H9 (cell line): ENCODE data around the gene SLC2A8. TPM values are rescaled to one million over a fixed set of nuclear protein-coding genes. Genes with fewer than 3 reads are reported as not detected.

Experiments
- DNase-seq: peaks from one replicate; pipeline ENCODE4 v3.0.0-alpha.2; 2017
- H2AFZ ChIP-seq: one replicate; pipeline ENCODE4 v1.6.1; 2013; ENCODE audit warnings: mild to moderate bottlenecking, low read length, control low read depth, moderate library complexity
- H2AK5ac ChIP-seq: 2 replicates; pipeline ENCODE4 v1.6.1; 2013; ENCODE audit warnings: low read length, control low read depth, mixed read lengths; ENCODE audit not compliant: insufficient read length
- H2BK120ac ChIP-seq: one replicate; pipeline ENCODE4 v1.6.1; 2013; ENCODE audit warnings: low read depth, mild to moderate bottlenecking, low read length, control low read depth, inconsistent platforms; ENCODE audit not compliant: poor library complexity, severe bottlenecking
- H2BK12ac ChIP-seq: 2 replicates; pipeline ENCODE4 v1.6.1; 2013; ENCODE audit warnings: low read length, control low read depth, mixed read lengths, low read depth; ENCODE audit not compliant: insufficient read length
- H2BK15ac ChIP-seq: 2 replicates; pipeline ENCODE4 v1.6.1; 2013; ENCODE audit warnings: low read depth, low read length, control low read depth
- H2BK20ac ChIP-seq: one replicate; pipeline ENCODE4 v1.6.1; 2013; ENCODE audit warnings: low read depth, mild to moderate bottlenecking, low read length, control low read depth, inconsistent platforms; ENCODE audit not compliant: poor library complexity, severe bottlenecking
- H2BK5ac ChIP-seq: 2 replicates; pipeline ENCODE4 v1.6.1; 2013; ENCODE audit warnings: low read length, control low read depth, mixed read lengths; ENCODE audit not compliant: insufficient read length
- H3K14ac ChIP-seq: 2 replicates; pipeline ENCODE4 v1.6.1; 2013; ENCODE audit warnings: low read length, control low read depth; ENCODE audit not compliant: insufficient read depth
- H3K18ac ChIP-seq: 2 replicates; pipeline ENCODE4 v1.6.1; 2013; ENCODE audit warnings: low read depth, mild to moderate bottlenecking, mixed read lengths, low read length, control low read depth; ENCODE audit not compliant: insufficient read length
- H3K23ac ChIP-seq: 2 replicates; pipeline ENCODE4 v1.6.1; 2013; ENCODE audit warnings: low read length, control low read depth, mixed read lengths, low read depth; ENCODE audit not compliant: insufficient read length
- H3K23me2 ChIP-seq: 2 replicates; pipeline ENCODE4 v1.6.1; 2013; ENCODE audit warnings: low read depth, mild to moderate bottlenecking, mixed read lengths, low read length, control low read depth; ENCODE audit not compliant: insufficient read length, poor library complexity, severe bottlenecking
- H3K27ac ChIP-seq: 2 replicates; pipeline ENCODE4 v1.5.1; 2013; ENCODE audit warnings: low read length, control low read depth, mixed read lengths, low read depth; ENCODE audit not compliant: insufficient read length
- H3K27me3 ChIP-seq: 2 replicates; pipeline ENCODE4 v1.6.1; 2013; ENCODE audit warnings: low read length, control low read depth, inconsistent platforms; ENCODE audit not compliant: insufficient read depth
- H3K4ac ChIP-seq: 2 replicates; pipeline ENCODE4 v1.6.1; 2013; ENCODE audit warnings: low read depth, mild to moderate bottlenecking, control low read depth, inconsistent platforms, low read length, moderate library complexity
- H3K4me1 ChIP-seq: 2 replicates; pipeline ENCODE4 v1.6.1; 2013; ENCODE audit warnings: low read length, control low read depth, inconsistent platforms; ENCODE audit not compliant: insufficient read depth
- H3K4me2 ChIP-seq: 2 replicates; pipeline ENCODE4 v1.6.1; 2013; ENCODE audit warnings: low read length, control low read depth, mixed read lengths; ENCODE audit not compliant: insufficient read length, insufficient read depth
- H3K56ac ChIP-seq: 2 replicates; pipeline ENCODE4 v1.6.1; 2013; ENCODE audit warnings: low read depth, mild to moderate bottlenecking, mixed read lengths, low read length, control low read depth; ENCODE audit not compliant: insufficient read length
- H3K79me1 ChIP-seq: 2 replicates; pipeline ENCODE4 v1.6.1; 2013; ENCODE audit warnings: low read depth, mild to moderate bottlenecking, moderate library complexity, low read length, control low read depth, inconsistent platforms; ENCODE audit not compliant: insufficient read depth, poor library complexity, severe bottlenecking
- H3K79me2 ChIP-seq: 2 replicates; pipeline ENCODE4 v1.6.1; 2013; ENCODE audit warnings: low read length, control low read depth, inconsistent platforms; ENCODE audit not compliant: insufficient read depth
- H3K9ac ChIP-seq: 2 replicates; pipeline ENCODE4 v1.6.1; 2013; ENCODE audit warnings: low read length, control low read depth, mixed read lengths; ENCODE audit not compliant: insufficient read length; ENCODE audit errors: extremely low read depth
- H3K9me3 ChIP-seq: one replicate; pipeline ENCODE4 v1.6.1; 2013; ENCODE audit warnings: low read depth, low read length, inconsistent platforms; ENCODE audit not compliant: control insufficient read depth
- H3T11ph ChIP-seq: one replicate; pipeline ENCODE4 v1.6.1; 2013; ENCODE audit warnings: mild to moderate bottlenecking, low read length, control low read depth, inconsistent platforms
- H4K20me1 ChIP-seq: one replicate; pipeline ENCODE4 v1.6.1; 2013; ENCODE audit not compliant: control insufficient read depth, insufficient read length, insufficient read depth
- H4K5ac ChIP-seq: 2 replicates; pipeline ENCODE4 v1.6.1; 2013; ENCODE audit warnings: low read depth, mild to moderate bottlenecking, mixed read lengths, low read length, control low read depth; ENCODE audit not compliant: insufficient read length
- H4K8ac ChIP-seq: replicated peaks from 2 replicates; pipeline ENCODE4 v1.6.1; 2013; ENCODE audit warnings: low read length, control low read depth, mixed read lengths, low read depth; ENCODE audit not compliant: insufficient read length
- H4K91ac ChIP-seq: 2 replicates; pipeline ENCODE4 v1.6.1; 2013; ENCODE audit warnings: low read depth, mild to moderate bottlenecking, moderate library complexity, mixed read lengths, low read length, control low read depth; ENCODE audit not compliant: insufficient read length
- H3K27ac Mint-ChIP-seq, 3 experiments: 2 replicates in 2 of 3; 3 replicates in 1 of 3; pipeline ENCODE4 v1.8.0; 2020 to 2021; ENCODE audit warnings: mixed read lengths in 3 of 3, mild to moderate bottlenecking in 1 of 3, moderate library complexity in 1 of 3
- H3K27me3 Mint-ChIP-seq: 2 replicates; pipeline ENCODE4 v1.8.0; 2021; ENCODE audit warnings: low read depth, mild to moderate bottlenecking, moderate library complexity, mixed read lengths
- H3K36me3 Mint-ChIP-seq, 3 experiments: 2 replicates in 2 of 3; 3 replicates in 1 of 3; pipeline ENCODE4 v1.8.0; 2020 to 2021; ENCODE audit warnings: low read depth in 3 of 3, mixed read lengths in 3 of 3; ENCODE audit not compliant: insufficient read depth in 1 of 3
- H3K4me1 Mint-ChIP-seq, 2 experiments: 2 replicates each; pipeline ENCODE4 v1.8.0; 2020; ENCODE audit warnings: mixed read lengths in 2 of 2
- H3K4me3 Mint-ChIP-seq, 2 experiments: 2 replicates in 1 of 2; 3 replicates in 1 of 2; pipeline ENCODE4 v1.8.0; 2020 to 2021; ENCODE audit warnings: mild to moderate bottlenecking in 2 of 2, mixed read lengths in 2 of 2, moderate library complexity in 1 of 2
- H3K9me3 Mint-ChIP-seq, 2 experiments: 2 replicates in 1 of 2; 3 replicates in 1 of 2; pipeline ENCODE4 v1.8.0; 2020; ENCODE audit warnings: mild to moderate bottlenecking in 2 of 2, mixed read lengths in 2 of 2, moderate library complexity in 1 of 2
- WGBS: extraction: QIAGEN DNeasy Blood & Tissue Kit; methylation state at CpG from one replicate; pipeline ENCODE4 v1.1.7; 2013; ENCODE audit warnings: missing lambda C conversion rate, low lambda C conversion rate, mixed read lengths; ENCODE audit not compliant: insufficient read length; ENCODE audit errors: extremely low coverage; 5-methylcytosine and 5-hydroxymethylcytosine counted together
- total RNA-seq: library from RNA; stranded (reverse); gene quantifications from 2 replicates; pipeline ENCODE4 v1.2.1, GENCODE V29; 2021
- TF ChIP-seq, protein P1 (sequence below): fragments of 200-600 bp; sonication (generic); conservative IDR thresholded peaks from 3 replicates; pipeline ENCODE4 v1.8.0; 2021; ENCODE audit warnings: antibody characterized with exemption, mild to moderate bottlenecking

The SLC2A8 gene
- total RNA-seq, 1 experiment from 2014 or later: 38.3 TPM

DNA sequence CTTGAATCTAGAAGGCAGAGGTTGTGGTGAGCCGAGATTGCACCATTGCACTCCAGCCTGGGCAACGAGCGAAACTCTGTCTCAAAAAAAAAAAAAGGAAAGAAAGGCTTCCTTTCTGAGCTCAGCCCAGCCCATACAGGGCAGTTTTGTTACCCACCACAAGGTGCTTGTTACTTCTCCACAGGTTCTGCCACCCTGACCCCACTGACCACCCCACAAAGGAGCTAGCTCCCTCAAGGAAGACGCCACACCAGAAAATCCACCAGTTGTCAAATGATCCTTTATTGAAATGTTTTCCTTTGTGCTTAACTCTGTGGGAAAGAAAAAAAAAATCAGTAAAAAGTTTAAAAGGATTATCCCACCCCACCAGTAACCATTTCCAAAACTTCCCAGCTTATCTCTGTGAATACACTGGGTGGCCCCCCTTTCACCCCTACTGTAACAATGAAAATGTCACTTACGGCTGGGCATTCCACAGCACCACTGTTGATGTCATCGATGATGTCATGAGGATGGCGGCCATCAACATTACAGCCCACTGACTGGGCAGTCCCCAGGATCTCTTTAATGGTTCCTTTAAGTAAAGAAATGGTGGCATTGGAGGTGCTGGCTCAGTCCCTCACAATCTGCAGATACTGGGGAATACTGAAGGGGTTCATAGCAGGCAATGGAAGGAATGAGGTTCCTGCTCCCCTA, 50.6 kb downstream of the SLC2A8 start:
- WGBS: no CpG with 5 or more reads among the region's 7 CpGs
- Histone ChIP-seq H3K4me2 (peak overlapping the region; percentile 93), H3K14ac (no peak overlapping the region), H2BK5ac (no peak overlapping the region), H3K9ac (no peak overlapping the region), H4K8ac (no peak overlapping the region), H3K4ac (no peak overlapping the region), H3T11ph (no peak overlapping the region), H3K27me3 (no peaks in the 10 kb centered on the region), H2AK5ac (no peak overlapping the region), H2BK120ac (no peak overlapping the region), H4K5ac (no peak overlapping the region), H3K9me3 (no peaks in the 10 kb centered on the region), H3K79me2 (peaks cover 20% of the 10 kb centered on the region; the same call in 1 of the 2 replicates), H3K23ac (no peak overlapping the region), H3K56ac (no peak overlapping the region), H2BK12ac (no peak overlapping the region), H2AFZ (no peak overlapping the region), H3K4me1 (peaks cover 3% of the 10 kb centered on the region), H3K79me1 (peaks cover 1% of the 10 kb centered on the region), H3K27ac (peak overlapping the region; percentile 34), H3K18ac (no peak overlapping the region), H3K23me2 (peaks cover 18% of the 10 kb centered on the region), H2BK15ac (no peak overlapping the region), H4K20me1 (no peaks in the 10 kb centered on the region), H4K91ac (no peak overlapping the region), H2BK20ac (no peak overlapping the region)
- Mint-ChIP-seq H3K4me1 (peaks cover 24 to 28% of the 10 kb centered on the region in 2 experiments), H3K27me3 (peaks cover 2% of the 10 kb centered on the region), H3K27ac (peak overlapping the region in 2 of 3 experiments; percentile 98 to 99; a peak in 4 of 7 replicates), H3K4me3 (peak overlapping the region; percentile 96 to 99), H3K36me3 (peaks cover 69 to 81% (median 76%) of the 10 kb centered on the region in 3 experiments), H3K9me3 (peaks cover 0 to 4% of the 10 kb centered on the region in 2 experiments; a peak in 4 of 5 replicates)
- no peak for DNase-seq
- TF ChIP-seq, protein P1, sequence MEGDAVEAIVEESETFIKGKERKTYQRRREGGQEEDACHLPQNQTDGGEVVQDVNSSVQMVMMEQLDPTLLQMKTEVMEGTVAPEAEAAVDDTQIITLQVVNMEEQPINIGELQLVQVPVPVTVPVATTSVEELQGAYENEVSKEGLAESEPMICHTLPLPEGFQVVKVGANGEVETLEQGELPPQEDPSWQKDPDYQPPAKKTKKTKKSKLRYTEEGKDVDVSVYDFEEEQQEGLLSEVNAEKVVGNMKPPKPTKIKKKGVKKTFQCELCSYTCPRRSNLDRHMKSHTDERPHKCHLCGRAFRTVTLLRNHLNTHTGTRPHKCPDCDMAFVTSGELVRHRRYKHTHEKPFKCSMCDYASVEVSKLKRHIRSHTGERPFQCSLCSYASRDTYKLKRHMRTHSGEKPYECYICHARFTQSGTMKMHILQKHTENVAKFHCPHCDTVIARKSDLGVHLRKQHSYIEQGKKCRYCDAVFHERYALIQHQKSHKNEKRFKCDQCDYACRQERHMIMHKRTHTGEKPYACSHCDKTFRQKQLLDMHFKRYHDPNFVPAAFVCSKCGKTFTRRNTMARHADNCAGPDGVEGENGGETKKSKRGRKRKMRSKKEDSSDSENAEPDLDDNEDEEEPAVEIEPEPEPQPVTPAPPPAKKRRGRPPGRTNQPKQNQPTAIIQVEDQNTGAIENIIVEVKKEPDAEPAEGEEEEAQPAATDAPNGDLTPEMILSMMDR: 0 out of 3 replicates have a peak, but pooled peaks have one; percentile 14
